Fibroblast of lung (primary cell): ENCODE results near the gene RMND1. TPM values are rescaled to one million over a fixed set of nuclear protein-coding genes. Genes with fewer than 3 reads are reported as not detected.

Experiments
- polyA plus RNA-seq, 2 donors: library from polyadenylated mRNA; depleted of rRNA in 1 of 2; stranded (reverse) in 1 of 2; unstranded in 1 of 2; fragments of >200 nt; gene quantifications; 2 replicates each; pipeline ENCODE4 v1.2.1, GENCODE V29; 2011 to 2012; ENCODE audit warnings: missing spikeins in 1 of 2
- total RNA-seq: library from RNA; depleted of rRNA; stranded (reverse); fragments of >200 nt; gene quantifications from 2 replicates; pipeline ENCODE4 v1.2.1, GENCODE V29; 2014

RMND1 gene
- total and polyA plus RNA-seq, 2 donors (not counting 1 experiment from before 2014, with no cell fraction given) = 21.5 to 58.3 TPM

Other genes with a start within 250 kb of the RMND1 start
- gene AKAP12, start 212.2 kb downstream of the RMND1 start, total RNA-seq = 65.5 and 68.5 TPM in 2 replicates
- 87.7 and 133 TPM in 2 replicates for gene AKAP12, start 212.2 kb downstream of the RMND1 start, polyA plus RNA-seq
- 9.8 and 12.2 TPM in 2 replicates for gene ZBTB2, start 60.6 kb downstream of the RMND1 start, total RNA-seq
- gene ZBTB2, start 60.6 kb downstream of the RMND1 start, polyA plus RNA-seq = 20.1 and 27.4 TPM in 2 replicates
- 0.77 and 0.83 TPM in 2 replicates for gene CCDC170, start 41.9 kb upstream of the RMND1 start, total RNA-seq
- 0.36 and 0.76 TPM in 2 replicates for gene CCDC170, start 41.9 kb upstream of the RMND1 start, polyA plus RNA-seq